ENCODE results near the gene SIN3B. TPM values are rescaled to one million over a fixed set of nuclear protein-coding genes. Genes with fewer than 3 reads are reported as not detected.
A peak's percentile ranks its signal among the peaks of the same experiment; 100 is the strongest.

Gene SIN3B
- total and polyA plus RNA-seq, 12 donors = 13.9 to 37.7 (median 24.8) TPM

DNA sequence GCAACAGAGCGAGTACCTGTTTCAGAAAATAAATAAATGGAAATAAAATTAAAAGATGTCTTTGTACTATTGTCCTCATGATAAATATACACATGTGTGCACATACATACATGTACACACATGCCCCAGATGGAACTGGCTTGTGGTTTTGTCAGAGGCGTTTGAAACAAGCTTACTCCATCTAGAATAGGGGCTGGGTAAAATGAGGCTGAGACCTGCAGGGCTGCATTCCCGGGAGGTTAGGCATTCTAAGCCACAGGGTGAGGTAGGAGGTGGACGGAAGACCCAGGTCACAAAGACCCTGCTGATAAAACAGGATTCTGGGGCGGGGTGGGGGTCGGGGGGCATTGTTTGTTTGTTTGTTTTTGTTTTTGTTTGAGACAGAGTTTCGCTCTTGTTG, 8.1 kb upstream of the SIN3B start:
- H3K4me3 ChIP-seq = no peak overlapping the region
- H3K27me3 ChIP-seq = peaks cover 0 to 4% (median 0%) of the 10 kb centered on the region in 7 donors
- ATAC-seq = no peak
- no peaks in the 10 kb centered on the region for H3K36me3 ChIP-seq
- intact Hi-C loops (cut with DNase I) = no loop called here
- DNase-seq = no peak
- TF ChIP-seq, protein P1, sequence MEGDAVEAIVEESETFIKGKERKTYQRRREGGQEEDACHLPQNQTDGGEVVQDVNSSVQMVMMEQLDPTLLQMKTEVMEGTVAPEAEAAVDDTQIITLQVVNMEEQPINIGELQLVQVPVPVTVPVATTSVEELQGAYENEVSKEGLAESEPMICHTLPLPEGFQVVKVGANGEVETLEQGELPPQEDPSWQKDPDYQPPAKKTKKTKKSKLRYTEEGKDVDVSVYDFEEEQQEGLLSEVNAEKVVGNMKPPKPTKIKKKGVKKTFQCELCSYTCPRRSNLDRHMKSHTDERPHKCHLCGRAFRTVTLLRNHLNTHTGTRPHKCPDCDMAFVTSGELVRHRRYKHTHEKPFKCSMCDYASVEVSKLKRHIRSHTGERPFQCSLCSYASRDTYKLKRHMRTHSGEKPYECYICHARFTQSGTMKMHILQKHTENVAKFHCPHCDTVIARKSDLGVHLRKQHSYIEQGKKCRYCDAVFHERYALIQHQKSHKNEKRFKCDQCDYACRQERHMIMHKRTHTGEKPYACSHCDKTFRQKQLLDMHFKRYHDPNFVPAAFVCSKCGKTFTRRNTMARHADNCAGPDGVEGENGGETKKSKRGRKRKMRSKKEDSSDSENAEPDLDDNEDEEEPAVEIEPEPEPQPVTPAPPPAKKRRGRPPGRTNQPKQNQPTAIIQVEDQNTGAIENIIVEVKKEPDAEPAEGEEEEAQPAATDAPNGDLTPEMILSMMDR (IDR thresholded peaks at IDR 0.05) = no peak
- peaks cover 7 to 29% (median 17%) of the 10 kb centered on the region in 9 donors for H3K4me1 ChIP-seq
- 83 to 84% methylated on average over 7 of the region's 7 CpGs for WGBS, 2 donors
- no peak overlapping the region for H3K27ac ChIP-seq
- H3K9me3 ChIP-seq = peaks cover 0 to 6% (median under 1%) of the 10 kb centered on the region in 11 donors

- intact Hi-C loops (cut with DNase I) = no loop called here
- ATAC-seq (no peak), DNase-seq (no peak)
- H3K27me3 ChIP-seq = peaks cover 0 to 5% (median 0%) of the 10 kb centered on the region in 7 donors
- WGBS, 2 donors = 95 to 97% methylated on average over 8 of the region's 8 CpGs
- no peak overlapping the region for H3K4me3 ChIP-seq
- H3K36me3 ChIP-seq = no peaks in the 10 kb centered on the region
- H3K4me1 ChIP-seq = peaks cover 7 to 30% (median 17%) of the 10 kb centered on the region in 9 donors
- TF ChIP-seq, protein P1 (IDR thresholded peaks at IDR 0.05) = no peak
- H3K9me3 ChIP-seq = no peaks in the 10 kb centered on the region
- peak overlapping the region in 1 of 10 donors; percentile 20 for H3K27ac ChIP-seq
These were observed 6.5 kb upstream of the SIN3B start for GRCh38 chr19:16822648-16823047.

DNA sequence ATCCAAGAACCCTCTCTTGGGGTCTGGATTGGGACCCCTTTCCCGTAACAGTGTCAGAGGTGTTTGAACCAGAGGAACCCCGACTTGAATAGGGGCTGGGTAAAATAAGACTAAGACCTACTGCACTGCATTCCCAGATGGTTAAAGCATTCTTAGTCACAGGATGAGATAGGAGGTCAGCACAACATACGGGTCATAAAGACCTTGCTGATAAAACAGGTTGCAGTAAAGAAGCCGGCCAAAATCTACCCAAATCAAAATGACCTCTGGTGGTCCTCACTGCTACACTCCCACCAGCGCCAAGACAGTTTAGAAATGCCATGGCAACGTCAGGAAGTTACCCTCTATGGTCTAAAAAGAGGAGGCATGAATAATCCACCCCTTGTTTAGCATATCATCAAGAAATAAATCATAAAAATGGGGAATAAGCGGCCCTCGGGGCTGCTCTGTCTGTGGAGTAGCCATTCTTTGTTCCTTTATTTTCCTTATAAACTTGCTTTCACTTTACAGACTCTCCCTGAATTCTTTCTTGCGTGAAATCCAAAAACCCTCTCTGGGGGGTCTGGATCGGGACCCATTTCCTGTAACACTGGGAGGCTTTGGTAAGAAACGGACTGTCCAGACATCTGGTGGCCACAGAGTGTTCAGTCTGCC, 4.4 kb upstream of the SIN3B start:
- WGBS, 2 donors = 24 to 36% methylated on average over 11 of the region's 11 CpGs
- ATAC-seq = peak in 5 of 8 donors; percentile 22 to 80 (median 76)
- Histone ChIP-seq H3K4me3 (peak overlapping the region in 9 of 10 donors; percentile 16 to 55 (median 43)), H3K4me1 (peaks cover 7 to 39% (median 19%) of the 10 kb centered on the region in 9 donors), H3K36me3 (no peaks in the 10 kb centered on the region), H3K9me3 (no peaks in the 10 kb centered on the region), H3K27me3 (peaks cover 0 to 5% (median 0%) of the 10 kb centered on the region in 7 donors), H3K27ac (peak overlapping the region; percentile 47 to 80 (median 72))
- no peak for DNase-seq
- intact Hi-C loops (cut with DNase I) = loop anchor here in 2 of 10 donors (5.0 kb wide), 2 partner anchors 52 to 73 kb away; no protein-coding TSS in a partner anchor
- TF ChIP-seq, protein P1 (IDR thresholded peaks at IDR 0.05) = peak in 2 of 9 donors; percentile 23 to 29

- Histone ChIP-seq H3K9me3 (no peaks in the 10 kb centered on the region), H3K4me3 (peak overlapping the region in 9 of 10 donors; percentile 16 to 55 (median 43)), H3K36me3 (peaks cover 0 to 1% (median 0%) of the 10 kb centered on the region in 9 donors), H3K27ac (peak overlapping the region; percentile 47 to 80 (median 72)), H3K27me3 (peaks cover 0 to 5% (median 0%) of the 10 kb centered on the region in 7 donors), H3K4me1 (peaks cover 8 to 46% (median 26%) of the 10 kb centered on the region in 9 donors)
- DNase-seq (peak; percentile 50 to 70), ATAC-seq (peak in 7 of 8 donors; percentile 14 to 81 (median 73))
- intact Hi-C loops (cut with DNase I) = loop anchor here in 2 of 10 donors (5.0 kb wide), 2 partner anchors 53 to 72 kb away; no protein-coding TSS in a partner anchor
- TF ChIP-seq, protein P1 (IDR thresholded peaks at IDR 0.05) = peak in 1 of 9 donors; percentile 16
- WGBS, 2 donors = 16 to 18% methylated on average over 13 of the region's 13 CpGs
These were observed 3.7 kb upstream of the SIN3B start for GRCh38 chr19:16825312-16826052.
